HG03135 (cell line): ENCODE results near the gene CYB561D2.

Experiments
- ATAC-seq: cut with Tn5 transposase; IDR thresholded peaks from one replicate; pipeline ENCODE4 v1.9.1; 2021; ENCODE audit warnings: mild to moderate bottlenecking, moderate library complexity; ENCODE audit not compliant: unreplicated experiment

Gene CYB561D2

GRCh38 chr3:50385754-50386153, 35.1 kb downstream of the CYB561D2 start:
- no peak for ATAC-seq

GRCh38 chr3:50388016-50388719, 37.5 kb downstream of the CYB561D2 start:
- ATAC-seq: no peak

GRCh38 chr3:50388720-50389413, 38.2 kb downstream of the CYB561D2 start:
- no peak for ATAC-seq

GRCh38 chr3:50389414-50389767, 38.7 kb downstream of the CYB561D2 start:
- ATAC-seq: no peak

GRCh38 chr3:50390508-50391224, 40.0 kb downstream of the CYB561D2 start:
- no peak for ATAC-seq

GRCh38 chr3:50392101-50392715, 41.5 kb downstream of the CYB561D2 start:
- no peak for ATAC-seq

GRCh38 chr3:50393061-50393460, 42.4 kb downstream of the CYB561D2 start:
- ATAC-seq: no peak

- ATAC-seq: no peak
These were observed 44.6 kb downstream of the CYB561D2 start for GRCh38 chr3:50395070-50395860.

GRCh38 chr3:50396502-50396901, 45.8 kb downstream of the CYB561D2 start:
- no peak for ATAC-seq

- no peak for ATAC-seq
These were observed 51.4 kb downstream of the CYB561D2 start for GRCh38 chr3:50401978-50402595.
